IMR-90 (cell line): ENCODE results near the gene CBX5. TPM values are rescaled to one million over a fixed set of nuclear protein-coding genes. Genes with fewer than 3 reads are reported as not detected.
A peak's percentile ranks its signal among the peaks of the same experiment; 100 is the strongest.

ENCODE experiments used
- ATAC-seq: fragments of 200-7000 bp; cut with Tn5 transposase; 2 replicates; pipeline ENCODE4 v1.9.1; 2020; ENCODE audit warnings: low read depth, mild to moderate bottlenecking, moderate library complexity
- BruUV-seq: library from RNA; stranded (reverse); fragments of 400-500 nt; replicated peaks from 2 replicates; lab custom pipeline; 2021; lab: Mats Ljungman, UMichigan
- CTCF ChIA-PET: fragments of 300-600 bp; formaldehyde crosslinking; extraction: SDS; loops from one replicate; lab custom pipeline; 2021; ENCODE audit warnings: antibody characterized with exemption; lab: Yijun Ruan, JAX
- POLR2A ChIA-PET: fragments of 300-600 bp; sonication (Branson Sonifier 250); formaldehyde crosslinking; loops from one replicate; lab custom pipeline; 2022; ENCODE audit warnings: antibody characterized with exemption; ENCODE audit not compliant: unreplicated experiment; lab: Charles Lee
- DNase-seq: peaks from one replicate; pipeline ENCODE4 v3.0.0; 2013
- H2AFZ ChIP-seq: replicated peaks from 2 replicates; pipeline ENCODE3; 2013; ENCODE audit warnings: low read length, mild to moderate bottlenecking; ENCODE audit not compliant: poor library complexity
- H2AK5ac ChIP-seq: 2 replicates; pipeline ENCODE4 v1.6.1; 2013; ENCODE audit warnings: low read depth, low read length, inconsistent platforms
- H2AK9ac ChIP-seq: replicated peaks from 2 replicates; pipeline ENCODE3; 2013; ENCODE audit warnings: mild to moderate bottlenecking, low read depth, low read length, moderate library complexity; ENCODE audit not compliant: poor library complexity
- H2BK120ac ChIP-seq: 2 replicates; pipeline ENCODE4 v1.6.1; 2013; ENCODE audit warnings: low read depth, low read length, inconsistent platforms
- H2BK15ac ChIP-seq: 3 replicates; pipeline ENCODE4 v1.6.1; 2013; ENCODE audit warnings: low read depth, low read length, inconsistent platforms
- H2BK20ac ChIP-seq: 2 replicates; pipeline ENCODE4 v1.6.1; 2013; ENCODE audit warnings: low read depth, mild to moderate bottlenecking, inconsistent platforms, low read length, moderate library complexity
- H2BK5ac ChIP-seq: 2 replicates; pipeline ENCODE4 v1.6.1; 2013; ENCODE audit warnings: mild to moderate bottlenecking, low read depth, low read length, inconsistent platforms; ENCODE audit not compliant: poor library complexity, severe bottlenecking
- H3K14ac ChIP-seq: replicated peaks from 2 replicates; pipeline ENCODE4 v1.6.1; 2013; ENCODE audit warnings: low read depth, low read length, inconsistent platforms
- H3K18ac ChIP-seq: 2 replicates; pipeline ENCODE4 v1.6.1; 2013; ENCODE audit warnings: low read depth, low read length, control low read depth
- H3K23ac ChIP-seq: 2 replicates; pipeline ENCODE4 v1.6.1; 2013; ENCODE audit warnings: low read depth, low read length, inconsistent platforms
- H3K27ac ChIP-seq: 2 replicates; pipeline ENCODE4 v1.5.1; 2013; ENCODE audit warnings: mild to moderate bottlenecking, control low read depth, low read length; ENCODE audit not compliant: insufficient read depth
- H3K27me3 ChIP-seq: 2 replicates; pipeline ENCODE4 v1.6.1; 2013; ENCODE audit warnings: low read length; ENCODE audit not compliant: control insufficient read depth, insufficient read depth
- H3K36me3 ChIP-seq: 2 replicates; pipeline ENCODE4 v1.6.1; 2013; ENCODE audit warnings: low read length, mixed read lengths; ENCODE audit not compliant: control insufficient read depth, insufficient read depth
- H3K4ac ChIP-seq: 2 replicates; pipeline ENCODE4 v1.6.1; 2013; ENCODE audit warnings: low read depth, low read length, inconsistent platforms
- H3K4me1 ChIP-seq: 2 replicates; pipeline ENCODE4 v1.6.1; 2013; ENCODE audit warnings: low read length, mixed read lengths; ENCODE audit not compliant: control insufficient read depth, insufficient read depth
- H3K4me2 ChIP-seq: 2 replicates; pipeline ENCODE4 v1.6.1; 2013; ENCODE audit warnings: low read depth, mild to moderate bottlenecking, control low read depth, low read length, moderate library complexity
- H3K4me3 ChIP-seq: 2 replicates; pipeline ENCODE4 v1.5.1; 2013; ENCODE audit warnings: low read depth, mild to moderate bottlenecking, control low read depth, low read length, moderate library complexity; ENCODE audit not compliant: insufficient read depth
- H3K56ac ChIP-seq: 2 replicates; pipeline ENCODE4 v1.6.1; 2013; ENCODE audit warnings: low read length, inconsistent platforms; ENCODE audit not compliant: insufficient read depth; ENCODE audit errors: extremely low read depth
- H3K79me1 ChIP-seq, 2 experiments: 2 replicates each; pipeline ENCODE4 v1.6.1; 2013; ENCODE audit warnings: low read length in 2 of 2, inconsistent platforms in 1 of 2, low read depth in 1 of 2
- H3K9ac ChIP-seq: 2 replicates; pipeline ENCODE4 v1.6.1; 2013; ENCODE audit warnings: low read depth, low read length, control low read depth
- H3K9me1 ChIP-seq: 2 replicates; pipeline ENCODE4 v1.6.1; 2013; ENCODE audit warnings: low read length, inconsistent platforms; ENCODE audit not compliant: insufficient read depth
- H3K9me3 ChIP-seq: 2 replicates; pipeline ENCODE4 v1.6.1; 2013; ENCODE audit warnings: low read length; ENCODE audit not compliant: control insufficient read depth, insufficient read depth
- H4K20me1 ChIP-seq: 2 replicates; pipeline ENCODE4 v1.6.1; 2013; ENCODE audit warnings: low read length, inconsistent platforms; ENCODE audit not compliant: insufficient read depth
- H4K5ac ChIP-seq: 2 replicates; pipeline ENCODE4 v1.6.1; 2013; ENCODE audit warnings: mild to moderate bottlenecking, low read depth, low read length, control low read depth
- H4K8ac ChIP-seq, 2 experiments: 2 replicates each; pipeline ENCODE4 v1.6.1; 2013; ENCODE audit warnings: low read depth in 2 of 2, low read length in 2 of 2, control low read depth in 1 of 2, inconsistent platforms in 1 of 2
- H4K91ac ChIP-seq: 2 replicates; pipeline ENCODE4 v1.6.1; 2013; ENCODE audit warnings: low read depth, low read length, inconsistent platforms; ENCODE audit not compliant: insufficient read depth
- BHLHE40 ChIP-seq: fragments of 150-350 bp; IDR thresholded peaks from 2 replicates; pipeline ENCODE4 v1.6.1; 2016; ENCODE audit warnings: mild to moderate bottlenecking, low read depth, low read length
- CEBPB ChIP-seq: IDR thresholded peaks from 2 replicates; pipeline ENCODE4 v1.6.1; 2012; ENCODE audit warnings: low read depth, low read length, improper control_type of control experiment
- CHD1 ChIP-seq: IDR thresholded peaks from 2 replicates; pipeline ENCODE4 v1.6.1; 2012; ENCODE audit warnings: low read depth, low read length, improper control_type of control experiment
- CTCF ChIP-seq: conservative IDR thresholded peaks from 2 replicates; pipeline ENCODE4 v1.5.1; 2012; ENCODE audit warnings: mild to moderate bottlenecking, low read depth, low read length, improper control_type of control experiment
- FOS ChIP-seq: fragments of 150-350 bp; IDR thresholded peaks from 2 replicates; pipeline ENCODE4 v1.6.1; 2016; ENCODE audit warnings: low read depth, low read length
- MAFK ChIP-seq: IDR thresholded peaks from 2 replicates; pipeline ENCODE4 v1.6.1; 2012; ENCODE audit warnings: low read depth, low read length, improper control_type of control experiment
- MAZ ChIP-seq: IDR thresholded peaks from 2 replicates; pipeline ENCODE4 v1.6.1; 2012; ENCODE audit warnings: low read depth, mild to moderate bottlenecking, low read length, improper control_type of control experiment, moderate library complexity, borderline replicate concordance
- MXI1 ChIP-seq: IDR thresholded peaks from 2 replicates; pipeline ENCODE4 v1.6.1; 2012; ENCODE audit warnings: low read depth, mild to moderate bottlenecking, low read length, moderate library complexity, borderline replicate concordance
- RAD21 ChIP-seq: IDR thresholded peaks from 2 replicates; pipeline ENCODE4 v1.6.1; 2012; ENCODE audit warnings: low read length, improper control_type of control experiment
- RFX5 ChIP-seq: IDR thresholded peaks from 2 replicates; pipeline ENCODE4 v1.8.0; 2012; ENCODE audit warnings: low read depth, mild to moderate bottlenecking, low read length, moderate library complexity
- SMC3 ChIP-seq: fragments of 150-350 bp; IDR thresholded peaks from 2 replicates; pipeline ENCODE4 v1.6.1; 2016; ENCODE audit warnings: low read depth, mild to moderate bottlenecking, antibody characterized with exemption, low read length, moderate library complexity
- USF2 ChIP-seq: fragments of 150-350 bp; IDR thresholded peaks from 2 replicates; pipeline ENCODE4 v1.6.1; 2017; ENCODE audit warnings: mild to moderate bottlenecking, antibody characterized with exemption, low read length, low read depth
- WGBS, 2 experiments: methylation state at CpG; one replicate each; pipeline versions ENCODE4 v1.1.5 to v1.1.7; 2013; ENCODE audit warnings: missing lambda C conversion rate in 2 of 2; ENCODE audit not compliant: insufficient read length in 1 of 2; ENCODE audit errors: extremely low coverage in 2 of 2; 5-methylcytosine and 5-hydroxymethylcytosine counted together
- dilution Hi-C: fragments of 300-500 bp; cut with HindIII; formaldehyde crosslinking; loops from one replicate; pipeline ENCODE4 v1.14.3; 2018; ENCODE audit warnings: low sequenced_read_pairs; ENCODE audit not compliant: unreplicated experiment
- in situ Hi-C: fragments of 300-500 bp; cut with MboI; formaldehyde crosslinking; loops from 3 replicates; pipeline ENCODE4 v1.14.3; 2019; ENCODE audit warnings: low sequenced_read_pairs, inconsistent platforms, mixed read lengths
- intact Hi-C: fragments of 100-400 bp; cut with micrococcal nuclease; formaldehyde crosslinking; loops from 2 replicates; pipeline ENCODE4 v1.10.0; 2022
- polyA plus RNA-seq, 3 experiments: library from polyadenylated mRNA; depleted of rRNA; stranded (reverse); fragments of >200 nt; gene quantifications; 2 replicates each; pipeline ENCODE4 v1.2.3, GENCODE V29; 2012; ENCODE audit warnings: low replicate concordance in 1 of 3
- total RNA-seq: library from RNA; depleted of rRNA; stranded (reverse); fragments of >200 nt; gene quantifications from 2 replicates; pipeline ENCODE4 v1.2.3, GENCODE V29; 2012

The CBX5 gene
- total and polyA plus RNA-seq, 2 of the 4 experiments (the other 2 are of a cell fraction), result 18.0 to 40.9 TPM

- Histone ChIP-seq H3K4me3 (no peak overlapping the region), H3K9me3 (no peaks in the 10 kb centered on the region), H2AK5ac (no peak overlapping the region), H4K8ac (peak overlapping the region in 1 of 2 experiments; percentile 48; a peak in 2 of 4 replicates), H2BK5ac (no peak overlapping the region), H2BK120ac (no peak overlapping the region), H3K18ac (no peak overlapping the region), H2BK20ac (no peak overlapping the region), H2AFZ (peak overlapping the region; percentile 72), H3K56ac (no peak overlapping the region), H3K27ac (no peak overlapping the region), H4K91ac (no peak overlapping the region; the same call in 1 of the 2 replicates), H3K9ac (no peak overlapping the region), H2BK15ac (no peak overlapping the region), H4K5ac (no peak overlapping the region), H3K4ac (no peak overlapping the region), H3K9me1 (peaks cover 4% of the 10 kb centered on the region; the same call in 1 of the 2 replicates), H3K79me1 (peaks cover 8 to 21% of the 10 kb centered on the region in 2 experiments; a peak in 3 of 4 replicates), H3K4me2 (no peak overlapping the region), H3K14ac (no peak overlapping the region; the same call in 1 of the 2 replicates), H3K23ac (no peak overlapping the region), H4K20me1 (no peaks in the 10 kb centered on the region), H2AK9ac (peak overlapping the region; percentile 47), H3K4me1 (peaks cover 2% of the 10 kb centered on the region), H3K36me3 (peaks cover 1% of the 10 kb centered on the region; the same call in 1 of the 2 replicates), H3K27me3 (peaks cover 21% of the 10 kb centered on the region)
- dilution Hi-C loops (no loop called here), in situ Hi-C loops (loop anchor here (5.0 to 10.0 kb wide), 2 partner anchors 184 to 487 kb away; partner anchors contain the start of gene HOXC8), intact Hi-C loops (loop anchor here (1.0 kb wide), 1 partner anchor 185 kb away; no protein-coding TSS in a partner anchor)
- no peak for TF ChIP-seq FOS
- TF ChIP-seq USF2, result no peak
- TF ChIP-seq MXI1, result no peak
- TF ChIP-seq CTCF, result peak; percentile 89
- no peak; the same call in 1 of the 2 replicates for TF ChIP-seq MAZ
- TF ChIP-seq BHLHE40, result no peak
- TF ChIP-seq MAFK, result no peak
- peak; percentile 70 for TF ChIP-seq SMC3
- no peak for TF ChIP-seq CHD1
- TF ChIP-seq CEBPB, result no peak
- TF ChIP-seq RAD21, result peak; percentile 81
- no peak for TF ChIP-seq RFX5
- ChIA-PET POLR2A (no interaction called here), CTCF (interaction anchor here (0.6 to 3.4 kb wide), 14 partner anchors 10 to 484 kb away, joined by 3 to 24 read pairs (median 3); partner anchors contain the start of genes HOXC10, HOXC5 and HOXC8)
- DNase-seq (peak; percentile 79), ATAC-seq (peak; percentile 74)
- BruUV-seq, result no TSS peak
- WGBS, 2 experiments, result no CpG with 5 or more reads among the region's 14 CpGs
These were observed 88.3 kb downstream of the CBX5 start for GRCh38 chr12:54191550-54192022.
